Lower lobe of right lung (tissue), 2 donors: ENCODE results near the gene IARS2. TPM values are rescaled to one million over a fixed set of nuclear protein-coding genes. Genes with fewer than 3 reads are reported as not detected.

Source experiments
- ATAC-seq, 2 donors: fragments of 200-7000 bp; cut with Tn5 transposase; one replicate each; pipeline ENCODE4 v1.9.1; 2020 to 2022; ENCODE audit warnings: mild to moderate bottlenecking in 2 of 2, moderate library complexity in 2 of 2
- DNase-seq: peaks from one replicate; pipeline ENCODE4 v3.0.0-alpha.2; 2020
- H3K27ac ChIP-seq: fragments of 200-600 bp; one replicate; pipeline ENCODE4 v1.8.0; 2022
- H3K27me3 ChIP-seq: fragments of 200-600 bp; one replicate; pipeline ENCODE4 v1.8.0; 2022; ENCODE audit warnings: low read depth
- H3K36me3 ChIP-seq: fragments of 200-600 bp; one replicate; pipeline ENCODE4 v1.8.0; 2022; ENCODE audit warnings: mild to moderate bottlenecking
- H3K4me1 ChIP-seq: fragments of 200-600 bp; one replicate; pipeline ENCODE4 v1.8.0; 2022
- H3K4me3 ChIP-seq: fragments of 200-600 bp; one replicate; pipeline ENCODE4 v1.8.0; 2022; ENCODE audit warnings: mild to moderate bottlenecking
- H3K9me3 ChIP-seq: fragments of 200-600 bp; one replicate; pipeline ENCODE4 v1.8.0; 2022
- CTCF ChIP-seq: fragments of 200-600 bp; IDR thresholded peaks from one replicate; pipeline ENCODE4 v1.8.0; 2022; ENCODE audit warnings: antibody characterized with exemption, mild to moderate bottlenecking
- intact Hi-C: fragments of 100-400 bp; cut with DNase I; formaldehyde crosslinking; loops from one replicate; pipeline ENCODE4 v1.11.0; 2022
- microRNA-seq: library from miRNA; unstranded; fragments of <30 nt; microRNA quantifications from one replicate; pipeline ENCODE4 v1.2.0, GENCODE V29; 2020; ENCODE audit warnings: borderline number of aligned reads
- total RNA-seq: library from RNA; stranded (reverse); fragmentation: NEBNext Ultra II Directional; extraction: Animal tissue kit (Norgen Biotek cat#: 25700); gene quantifications from one replicate; pipeline ENCODE4 v1.2.1, GENCODE V29; 2021
- donor health status: DM: no; HTN: yes; CAD: no; lungs with severe emphysema.

Gene IARS2
- total RNA-seq, 1 donor from 2014 or later, result 51.9 TPM

GRCh38 chr1:220189750-220190347 is 95.9 kb downstream of the IARS2 start:
- TF ChIP-seq CTCF, result peak; percentile 29

GRCh38 chr1:220195701-220196100 is 101.8 kb downstream of the IARS2 start:
- no peak overlapping the region for H3K4me3 ChIP-seq
- intact Hi-C loops, result no loop called here
- H3K4me1 ChIP-seq, result no peaks in the 10 kb centered on the region
- no peaks in the 10 kb centered on the region for H3K27me3 ChIP-seq
- H3K9me3 ChIP-seq, result no peaks in the 10 kb centered on the region
- peaks cover 77% of the 10 kb centered on the region for H3K36me3 ChIP-seq
- H3K27ac ChIP-seq, result no peak overlapping the region
- TF ChIP-seq CTCF, result no peak
- ATAC-seq (no peak), DNase-seq (no peak)

More at GRCh38 chr1:220189750-220190347, 95.9 kb downstream of the IARS2 start:
- H3K36me3 ChIP-seq, result peaks cover 87% of the 10 kb centered on the region
- DNase-seq (no peak), ATAC-seq (no peak)
- H3K9me3 ChIP-seq, result no peaks in the 10 kb centered on the region
- no peak overlapping the region for H3K27ac ChIP-seq
- H3K4me1 ChIP-seq, result no peaks in the 10 kb centered on the region
- intact Hi-C loops, result no loop called here
- no peaks in the 10 kb centered on the region for H3K27me3 ChIP-seq
- no peak overlapping the region for H3K4me3 ChIP-seq

Small RNA genes within 50 kb of the gene (microRNA-seq; reads per million reads assigned to microRNA genes)
- gene MIR194-1 (not detected), gene MIR215 (1.5 reads per million)

Other genes with a start within 250 kb of the IARS2 start
- not detected for gene SLC30A10, start 165.6 kb upstream of the IARS2 start, total RNA-seq
- gene EPRS1, start 47.6 kb upstream of the IARS2 start, total RNA-seq, result 65.4 TPM
- gene BPNT1, start 4.3 kb upstream of the IARS2 start, total RNA-seq, result 23.5 TPM
- gene RAB3GAP2, start 178.3 kb downstream of the IARS2 start, total RNA-seq, result 36.1 TPM